B cell (primary cell): Measurements from ENCODE around the gene CLASRP.

Experiments
- EZH2 ChIP-seq: IDR thresholded peaks from 2 replicates; pipeline ENCODE4 v1.6.1; 2012; ENCODE audit warnings: borderline replicate concordance, low read depth, mild to moderate bottlenecking, moderate library complexity, low read length; ENCODE audit not compliant: insufficient read depth, poor library complexity, severe bottlenecking
- TF ChIP-seq, protein P1 (sequence below): fragments of 200-600 bp; IDR thresholded peaks from one replicate; pipeline ENCODE4 v1.8.0; 2022; ENCODE audit warnings: antibody characterized with exemption, mild to moderate bottlenecking

- TF ChIP-seq, protein P1, sequence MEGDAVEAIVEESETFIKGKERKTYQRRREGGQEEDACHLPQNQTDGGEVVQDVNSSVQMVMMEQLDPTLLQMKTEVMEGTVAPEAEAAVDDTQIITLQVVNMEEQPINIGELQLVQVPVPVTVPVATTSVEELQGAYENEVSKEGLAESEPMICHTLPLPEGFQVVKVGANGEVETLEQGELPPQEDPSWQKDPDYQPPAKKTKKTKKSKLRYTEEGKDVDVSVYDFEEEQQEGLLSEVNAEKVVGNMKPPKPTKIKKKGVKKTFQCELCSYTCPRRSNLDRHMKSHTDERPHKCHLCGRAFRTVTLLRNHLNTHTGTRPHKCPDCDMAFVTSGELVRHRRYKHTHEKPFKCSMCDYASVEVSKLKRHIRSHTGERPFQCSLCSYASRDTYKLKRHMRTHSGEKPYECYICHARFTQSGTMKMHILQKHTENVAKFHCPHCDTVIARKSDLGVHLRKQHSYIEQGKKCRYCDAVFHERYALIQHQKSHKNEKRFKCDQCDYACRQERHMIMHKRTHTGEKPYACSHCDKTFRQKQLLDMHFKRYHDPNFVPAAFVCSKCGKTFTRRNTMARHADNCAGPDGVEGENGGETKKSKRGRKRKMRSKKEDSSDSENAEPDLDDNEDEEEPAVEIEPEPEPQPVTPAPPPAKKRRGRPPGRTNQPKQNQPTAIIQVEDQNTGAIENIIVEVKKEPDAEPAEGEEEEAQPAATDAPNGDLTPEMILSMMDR = no peak
- TF ChIP-seq EZH2 = no peak
Observed at GRCh38 chr19:45011959-45012358, 26.9 kb upstream of the CLASRP start.
